Ishikawa (cell line): ENCODE data around the gene GLP2R.

Source experiments
- CEBPB ChIP-seq: IDR thresholded peaks from 2 replicates; pipeline ENCODE4 v1.6.1; 2012
- CREB1 ChIP-seq: IDR thresholded peaks from 2 replicates; pipeline ENCODE4 v1.6.1; 2012; ENCODE audit warnings: low read depth
- EGR1 ChIP-seq: IDR thresholded peaks from 2 replicates; pipeline ENCODE4 v1.6.1; 2012
- EP300 ChIP-seq: IDR thresholded peaks from 2 replicates; pipeline ENCODE4 v1.6.1; 2012; ENCODE audit warnings: borderline replicate concordance
- FOXM1 ChIP-seq: IDR thresholded peaks from 2 replicates; pipeline ENCODE4 v1.6.1; 2012; ENCODE audit warnings: low read depth, borderline replicate concordance
- NFIC ChIP-seq: IDR thresholded peaks from 2 replicates; pipeline ENCODE4 v1.6.1; 2012
- RAD21 ChIP-seq: IDR thresholded peaks from 2 replicates; pipeline ENCODE4 v1.6.1; 2012; ENCODE audit warnings: low read depth
- TAF1 ChIP-seq: IDR thresholded peaks from 2 replicates; pipeline ENCODE4 v1.6.1; 2012; ENCODE audit warnings: low read depth, mild to moderate bottlenecking
- TCF12 ChIP-seq: IDR thresholded peaks from 2 replicates; pipeline ENCODE4 v1.6.1; 2012; ENCODE audit warnings: low read depth
- TEAD4 ChIP-seq: IDR thresholded peaks from 2 replicates; pipeline ENCODE4 v1.6.1; 2012
- YY1 ChIP-seq: IDR thresholded peaks from 2 replicates; pipeline ENCODE4 v1.6.1; 2012; ENCODE audit warnings: low read depth
- ZBTB7A ChIP-seq: IDR thresholded peaks from 2 replicates; pipeline ENCODE4 v1.6.1; 2012; ENCODE audit warnings: low read depth
- TF ChIP-seq, protein P1 (sequence below): IDR thresholded peaks from 2 replicates; pipeline ENCODE4 v1.6.1; 2012
- TF ChIP-seq, protein P2 (sequence below): IDR thresholded peaks from 2 replicates; pipeline ENCODE4 v1.6.1; 2012; ENCODE audit warnings: low read depth, mild to moderate bottlenecking
- TF ChIP-seq, protein P3 (sequence below): IDR thresholded peaks from 2 replicates; pipeline ENCODE4 v1.6.1; 2012

The GLP2R gene

DNA sequence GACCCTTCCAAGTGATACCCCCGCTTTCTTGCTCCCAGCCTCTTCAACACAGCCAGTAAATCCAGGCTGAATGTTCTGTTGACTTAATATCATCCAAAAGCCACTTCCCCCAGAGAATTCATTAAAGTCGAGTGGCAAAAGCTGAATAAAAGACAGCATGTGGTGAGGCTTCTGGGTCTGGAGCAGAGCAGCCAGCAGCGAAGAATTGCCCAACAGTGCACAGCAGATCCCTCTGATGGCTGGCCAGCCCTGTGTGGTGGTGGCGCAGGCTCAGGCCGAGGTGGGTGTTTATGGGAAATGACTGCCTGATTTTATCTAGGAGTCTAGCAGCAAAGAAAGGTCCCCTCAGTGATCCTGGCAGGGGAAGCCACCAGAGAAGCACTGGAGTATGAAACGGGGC lies 109.7 kb downstream of the GLP2R start:
- TF ChIP-seq ZBTB7A, result no peak
- no peak for TF ChIP-seq RAD21
- TF ChIP-seq NFIC, result no peak
- TF ChIP-seq CEBPB, result no peak
- TF ChIP-seq FOXM1, result no peak
- no peak for TF ChIP-seq YY1
- no peak for TF ChIP-seq TAF1
- TF ChIP-seq EGR1, result no peak
- TF ChIP-seq CREB1, result no peak
- no peak for TF ChIP-seq EP300
- TF ChIP-seq, protein P1, sequence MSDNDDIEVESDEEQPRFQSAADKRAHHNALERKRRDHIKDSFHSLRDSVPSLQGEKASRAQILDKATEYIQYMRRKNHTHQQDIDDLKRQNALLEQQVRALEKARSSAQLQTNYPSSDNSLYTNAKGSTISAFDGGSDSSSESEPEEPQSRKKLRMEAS, result no peak
- TF ChIP-seq, protein P2, sequence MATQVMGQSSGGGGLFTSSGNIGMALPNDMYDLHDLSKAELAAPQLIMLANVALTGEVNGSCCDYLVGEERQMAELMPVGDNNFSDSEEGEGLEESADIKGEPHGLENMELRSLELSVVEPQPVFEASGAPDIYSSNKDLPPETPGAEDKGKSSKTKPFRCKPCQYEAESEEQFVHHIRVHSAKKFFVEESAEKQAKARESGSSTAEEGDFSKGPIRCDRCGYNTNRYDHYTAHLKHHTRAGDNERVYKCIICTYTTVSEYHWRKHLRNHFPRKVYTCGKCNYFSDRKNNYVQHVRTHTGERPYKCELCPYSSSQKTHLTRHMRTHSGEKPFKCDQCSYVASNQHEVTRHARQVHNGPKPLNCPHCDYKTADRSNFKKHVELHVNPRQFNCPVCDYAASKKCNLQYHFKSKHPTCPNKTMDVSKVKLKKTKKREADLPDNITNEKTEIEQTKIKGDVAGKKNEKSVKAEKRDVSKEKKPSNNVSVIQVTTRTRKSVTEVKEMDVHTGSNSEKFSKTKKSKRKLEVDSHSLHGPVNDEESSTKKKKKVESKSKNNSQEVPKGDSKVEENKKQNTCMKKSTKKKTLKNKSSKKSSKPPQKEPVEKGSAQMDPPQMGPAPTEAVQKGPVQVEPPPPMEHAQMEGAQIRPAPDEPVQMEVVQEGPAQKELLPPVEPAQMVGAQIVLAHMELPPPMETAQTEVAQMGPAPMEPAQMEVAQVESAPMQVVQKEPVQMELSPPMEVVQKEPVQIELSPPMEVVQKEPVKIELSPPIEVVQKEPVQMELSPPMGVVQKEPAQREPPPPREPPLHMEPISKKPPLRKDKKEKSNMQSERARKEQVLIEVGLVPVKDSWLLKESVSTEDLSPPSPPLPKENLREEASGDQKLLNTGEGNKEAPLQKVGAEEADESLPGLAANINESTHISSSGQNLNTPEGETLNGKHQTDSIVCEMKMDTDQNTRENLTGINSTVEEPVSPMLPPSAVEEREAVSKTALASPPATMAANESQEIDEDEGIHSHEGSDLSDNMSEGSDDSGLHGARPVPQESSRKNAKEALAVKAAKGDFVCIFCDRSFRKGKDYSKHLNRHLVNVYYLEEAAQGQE, result no peak
- no peak for TF ChIP-seq TEAD4
- no peak for TF ChIP-seq TCF12
- TF ChIP-seq, protein P3, sequence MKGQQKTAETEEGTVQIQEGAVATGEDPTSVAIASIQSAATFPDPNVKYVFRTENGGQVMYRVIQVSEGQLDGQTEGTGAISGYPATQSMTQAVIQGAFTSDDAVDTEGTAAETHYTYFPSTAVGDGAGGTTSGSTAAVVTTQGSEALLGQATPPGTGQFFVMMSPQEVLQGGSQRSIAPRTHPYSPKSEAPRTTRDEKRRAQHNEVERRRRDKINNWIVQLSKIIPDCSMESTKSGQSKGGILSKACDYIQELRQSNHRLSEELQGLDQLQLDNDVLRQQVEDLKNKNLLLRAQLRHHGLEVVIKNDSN, result no peak

DNA sequence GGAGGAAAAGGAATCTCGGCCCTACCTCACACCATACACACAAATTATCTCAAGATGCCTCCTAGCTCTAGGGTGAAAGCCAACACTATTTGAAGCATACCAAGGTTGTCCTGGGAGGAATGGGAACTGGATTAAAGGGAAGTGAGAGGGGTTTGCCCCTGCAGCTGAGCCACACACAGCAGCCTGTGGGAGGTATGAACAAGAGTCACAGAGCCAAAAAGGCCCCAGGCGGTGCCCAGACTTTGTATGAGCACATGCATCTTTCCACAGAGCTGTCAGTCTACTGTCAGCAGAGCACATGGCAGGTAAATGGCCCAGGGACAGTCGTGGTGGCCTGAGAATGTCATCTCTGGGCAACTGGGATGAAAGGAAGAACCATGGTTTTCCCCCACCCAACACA lies 110.4 kb downstream of the GLP2R start:
- TF ChIP-seq TCF12 (no peak), CEBPB (no peak), CREB1 (no peak), RAD21 (no peak), TAF1 (no peak), EP300 (no peak), ZBTB7A (no peak), YY1 (no peak), TEAD4 (no peak), EGR1 (no peak), NFIC (no peak), FOXM1 (no peak)
- TF ChIP-seq, protein P1, result no peak
- TF ChIP-seq, protein P2, result no peak
- TF ChIP-seq, protein P3, result no peak

DNA sequence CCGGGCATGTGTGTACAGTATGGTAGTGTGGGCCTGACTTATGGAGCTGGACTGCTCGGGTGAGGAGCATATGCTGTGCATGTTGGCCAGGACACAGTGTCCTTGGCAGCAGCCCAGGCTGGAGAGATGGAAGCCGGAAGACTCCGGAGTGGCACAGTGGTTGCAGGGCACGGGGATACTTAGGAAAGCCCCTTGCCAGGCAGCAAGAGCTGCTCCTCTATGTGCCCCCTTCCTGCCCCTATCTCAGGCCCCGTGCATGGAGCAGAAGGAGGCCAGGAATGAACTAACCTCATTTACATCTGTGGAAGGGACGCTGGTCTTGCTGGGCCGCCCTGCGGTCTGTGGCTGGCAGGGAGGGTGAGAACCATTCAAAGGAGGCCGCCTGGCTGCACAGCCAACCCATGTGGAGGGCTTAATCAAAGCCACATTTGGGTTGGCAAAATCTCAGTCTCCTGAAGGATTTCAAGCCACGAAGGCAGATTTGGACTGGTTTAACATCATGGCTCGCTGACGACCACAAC lies 111.6 kb downstream of the GLP2R start:
- no peak for TF ChIP-seq TCF12
- no peak for TF ChIP-seq TAF1
- no peak for TF ChIP-seq CEBPB
- no peak for TF ChIP-seq NFIC
- TF ChIP-seq CREB1, result no peak
- no peak for TF ChIP-seq RAD21
- TF ChIP-seq EP300, result no peak
- TF ChIP-seq, protein P2, result no peak
- TF ChIP-seq, protein P3, result no peak
- TF ChIP-seq TEAD4, result no peak
- no peak for TF ChIP-seq FOXM1

- TF ChIP-seq FOXM1 (no peak), ZBTB7A (no peak), NFIC (no peak), TEAD4 (no peak), CEBPB (no peak), TCF12 (no peak), CREB1 (no peak), EGR1 (no peak), RAD21 (no peak), TAF1 (no peak), YY1 (no peak), EP300 (no peak)
- TF ChIP-seq, protein P1, result no peak
- TF ChIP-seq, protein P3, result no peak
- TF ChIP-seq, protein P2, result no peak
Measured at GRCh38 chr17:9937901-9938300, 112.2 kb downstream of the GLP2R start.
